OCI-LY7 (cell line): ENCODE measurements around the gene ADISSP.

Experiments
- EZH2phosphoT487 ChIP-seq: fragments of 200-600 bp; sonication (generic); IDR thresholded peaks from 2 replicates; pipeline ENCODE4 v1.6.1; 2018; ENCODE audit warnings: low read depth, borderline replicate concordance, mild to moderate bottlenecking, mixed run types, antibody characterized with exemption, low read length, moderate library complexity, mixed read lengths
- TF ChIP-seq, protein P1 (sequence below): fragments of 200-600 bp; sonication (generic); conservative IDR thresholded peaks from 2 replicates; pipeline ENCODE4 v1.5.1; 2014; ENCODE audit warnings: mild to moderate bottlenecking, antibody characterized with exemption, low read length, moderate library complexity, mixed read lengths

DNA sequence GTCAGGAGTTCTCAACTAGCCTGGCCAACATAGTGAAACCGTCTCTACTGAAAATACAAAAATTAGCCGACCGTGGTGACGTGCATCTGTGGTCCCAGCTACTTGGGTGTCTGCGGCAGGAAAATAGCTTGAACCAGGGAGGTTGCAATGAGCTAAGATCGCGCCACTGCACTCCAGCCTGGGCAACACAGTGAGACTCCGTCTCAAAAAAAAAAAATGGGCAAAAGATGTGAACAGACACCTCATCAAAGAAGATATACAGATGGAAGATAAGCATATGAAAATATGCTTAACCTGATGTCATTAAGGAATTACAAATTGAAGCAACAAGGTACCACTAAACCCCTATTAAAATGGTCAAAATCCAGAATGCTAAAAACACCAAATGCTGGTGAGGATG is 44.3 kb downstream of the ADISSP start:
- TF ChIP-seq, protein P1, sequence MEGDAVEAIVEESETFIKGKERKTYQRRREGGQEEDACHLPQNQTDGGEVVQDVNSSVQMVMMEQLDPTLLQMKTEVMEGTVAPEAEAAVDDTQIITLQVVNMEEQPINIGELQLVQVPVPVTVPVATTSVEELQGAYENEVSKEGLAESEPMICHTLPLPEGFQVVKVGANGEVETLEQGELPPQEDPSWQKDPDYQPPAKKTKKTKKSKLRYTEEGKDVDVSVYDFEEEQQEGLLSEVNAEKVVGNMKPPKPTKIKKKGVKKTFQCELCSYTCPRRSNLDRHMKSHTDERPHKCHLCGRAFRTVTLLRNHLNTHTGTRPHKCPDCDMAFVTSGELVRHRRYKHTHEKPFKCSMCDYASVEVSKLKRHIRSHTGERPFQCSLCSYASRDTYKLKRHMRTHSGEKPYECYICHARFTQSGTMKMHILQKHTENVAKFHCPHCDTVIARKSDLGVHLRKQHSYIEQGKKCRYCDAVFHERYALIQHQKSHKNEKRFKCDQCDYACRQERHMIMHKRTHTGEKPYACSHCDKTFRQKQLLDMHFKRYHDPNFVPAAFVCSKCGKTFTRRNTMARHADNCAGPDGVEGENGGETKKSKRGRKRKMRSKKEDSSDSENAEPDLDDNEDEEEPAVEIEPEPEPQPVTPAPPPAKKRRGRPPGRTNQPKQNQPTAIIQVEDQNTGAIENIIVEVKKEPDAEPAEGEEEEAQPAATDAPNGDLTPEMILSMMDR = no peak
- no peak for TF ChIP-seq EZH2phosphoT487
